ENCODE data around the gene ATPAF1.

Gene ATPAF1

GRCh38 chr1:46667782-46668760 is at the start of gene ATPAF1:
TSS of gene ATPAF1 (minus strand) at chr1:46668364. CDS start at chr1:46668322, 42 bp downstream.
- TF ChIP-seq CTCF (IDR thresholded peaks at IDR 0.05; ENCODE audit: low read depth, low read length) = no peak
- DNase-seq (ENCODE audit: extremely low read depth, low read depth) = peak; percentile 48

- DNase-seq (ENCODE audit: extremely low read depth, low read depth) = no peak
- no peak for TF ChIP-seq CTCF (IDR thresholded peaks at IDR 0.05; ENCODE audit: low read depth, low read length)
Measured at GRCh38 chr1:46717654-46718053, 49.5 kb upstream of the ATPAF1 start.

GRCh38 chr1:46714976-46715375 is 46.8 kb upstream of the ATPAF1 start:
- DNase-seq (ENCODE audit: extremely low read depth, low read depth) = no peak
- TF ChIP-seq CTCF (IDR thresholded peaks at IDR 0.05; ENCODE audit: low read depth, low read length) = no peak

- no peak for DNase-seq (ENCODE audit: extremely low read depth, low read depth)
- TF ChIP-seq CTCF (IDR thresholded peaks at IDR 0.05; ENCODE audit: low read depth, low read length) = no peak
Measured at GRCh38 chr1:46708121-46708520, 40.0 kb upstream of the ATPAF1 start.

GRCh38 chr1:46705408-46705807 is 37.2 kb upstream of the ATPAF1 start:
- DNase-seq (ENCODE audit: extremely low read depth, low read depth) = no peak
- TF ChIP-seq CTCF (IDR thresholded peaks at IDR 0.05; ENCODE audit: low read depth, low read length) = no peak

GRCh38 chr1:46703927-46704641 is 35.9 kb upstream of the ATPAF1 start:
- no peak for DNase-seq (ENCODE audit: extremely low read depth, low read depth)
- TF ChIP-seq CTCF (IDR thresholded peaks at IDR 0.05; ENCODE audit: low read depth, low read length) = no peak

- no peak for DNase-seq (ENCODE audit: extremely low read depth, low read depth)
- no peak for TF ChIP-seq CTCF (IDR thresholded peaks at IDR 0.05; ENCODE audit: low read depth, low read length)
Measured at GRCh38 chr1:46699666-46700065, 31.5 kb upstream of the ATPAF1 start.

Data from AG09319 (cell line).